GM13976 (cell line): ENCODE data around the gene B4GALT2.

Experiments used
- DNase-seq: peaks from one replicate; pipeline ENCODE4 v3.0.0; 2012; ENCODE audit warnings: low spot score
- CTCF ChIP-seq: IDR thresholded peaks from 2 replicates; pipeline ENCODE4 v1.5.1; 2012; ENCODE audit warnings: borderline replicate concordance, mild to moderate bottlenecking; ENCODE audit not compliant: insufficient read depth; ENCODE audit errors: extremely low read depth, missing control alignments, control extremely low read depth
- in situ Hi-C: fragments of 300-500 bp; cut with MboI; formaldehyde crosslinking; loops from one replicate; pipeline ENCODE4 v1.12.0; 2022; ENCODE audit warnings: low sequenced_read_pairs, mixed read lengths, inconsistent platforms; ENCODE audit not compliant: unreplicated experiment

B4GALT2 gene

GRCh38 chr1:44016041-44016889 lies 37.3 kb downstream of the B4GALT2 start:
- in situ Hi-C loops: no loop called here
- no peak for TF ChIP-seq CTCF
- DNase-seq: no peak

GRCh38 chr1:44016890-44017400 lies 37.9 kb downstream of the B4GALT2 start:
- no peak for DNase-seq
- no peak for TF ChIP-seq CTCF
- in situ Hi-C loops: no loop called here

GRCh38 chr1:44019466-44019948 lies 40.5 kb downstream of the B4GALT2 start:
- no peak for TF ChIP-seq CTCF
- in situ Hi-C loops: no loop called here
- no peak for DNase-seq

- DNase-seq: no peak
- in situ Hi-C loops: no loop called here
- no peak for TF ChIP-seq CTCF
These were observed 41.5 kb downstream of the B4GALT2 start for GRCh38 chr1:44020464-44020863.

- TF ChIP-seq CTCF: no peak
- DNase-seq: no peak
- in situ Hi-C loops: no loop called here
These were observed 42.1 kb downstream of the B4GALT2 start for GRCh38 chr1:44021156-44021555.

- no peak for TF ChIP-seq CTCF
- no peak for DNase-seq
- in situ Hi-C loops: no loop called here
These were observed 42.7 kb downstream of the B4GALT2 start for GRCh38 chr1:44021581-44022321.
